GM23248 (cell line): ENCODE measurements around the gene PRXL2A.

ENCODE experiments used
- EZH2 ChIP-seq: fragments of 200-600 bp; sonication (generic); IDR thresholded peaks from 2 replicates; pipeline ENCODE4 v1.6.1; 2018; ENCODE audit warnings: antibody characterized with exemption, mild to moderate bottlenecking; ENCODE audit not compliant: insufficient read depth, poor library complexity, severe bottlenecking
- EZH2phosphoT487 ChIP-seq: fragments of 200-600 bp; sonication (generic); IDR thresholded peaks from 2 replicates; pipeline ENCODE4 v1.6.1; 2018; ENCODE audit warnings: antibody characterized with exemption, moderate library complexity, mild to moderate bottlenecking, low read depth; ENCODE audit not compliant: insufficient read depth

GRCh38 chr10:80463868-80464267 lies 55.5 kb downstream of the PRXL2A start:
- no peak for TF ChIP-seq EZH2
- no peak for TF ChIP-seq EZH2phosphoT487
